HG02943 (cell line): ENCODE measurements around the gene HERC2.
A peak's percentile ranks its signal among the peaks of the same experiment; 100 is the strongest.

ENCODE experiments used
- ATAC-seq: cut with Tn5 transposase; IDR thresholded peaks from one replicate; pipeline ENCODE4 v1.9.1; 2021; ENCODE audit warnings: mild to moderate bottlenecking, low read depth, moderate library complexity; ENCODE audit not compliant: unreplicated experiment

Gene HERC2

DNA sequence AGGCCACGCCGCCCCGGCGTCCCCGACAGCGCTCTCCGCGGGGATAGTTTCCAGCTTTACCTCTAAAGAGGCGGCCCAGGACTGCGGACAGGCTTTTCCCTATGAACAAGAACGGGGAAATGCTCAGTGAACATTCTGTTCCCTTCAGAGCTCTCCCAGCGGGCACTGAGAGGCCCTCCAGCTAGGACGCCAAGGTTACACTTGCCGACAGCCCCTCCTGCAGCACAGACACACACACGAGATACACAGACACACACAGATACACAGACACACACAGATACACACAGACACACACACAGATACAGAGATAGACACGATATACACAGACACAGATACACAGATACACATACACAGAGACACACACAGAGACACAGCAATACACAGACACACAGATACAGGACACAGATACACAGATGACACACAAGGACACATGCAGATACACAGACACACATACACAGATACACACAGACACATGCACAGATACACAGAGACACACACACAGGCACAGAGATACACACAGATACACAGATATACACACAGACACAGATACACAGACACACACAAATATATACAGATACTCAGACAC is 222.3 kb downstream of the HERC2 start:
- ATAC-seq, result no peak

- ATAC-seq, result no peak
These were observed 223.0 kb downstream of the HERC2 start, which contains the start of gene OCA2 for GRCh38 chr15:28098766-28099554. Gene OCA2 (minus strand): TSS chr15:28099315. CDS start chr15:28081874, 17,441 bp downstream.

- ATAC-seq, result no peak
These were observed 223.6 kb downstream of the HERC2 start for GRCh38 chr15:28098360-28098765.

GRCh38 chr15:28097656-28098359 is 224.2 kb downstream of the HERC2 start:
- no peak for ATAC-seq

DNA sequence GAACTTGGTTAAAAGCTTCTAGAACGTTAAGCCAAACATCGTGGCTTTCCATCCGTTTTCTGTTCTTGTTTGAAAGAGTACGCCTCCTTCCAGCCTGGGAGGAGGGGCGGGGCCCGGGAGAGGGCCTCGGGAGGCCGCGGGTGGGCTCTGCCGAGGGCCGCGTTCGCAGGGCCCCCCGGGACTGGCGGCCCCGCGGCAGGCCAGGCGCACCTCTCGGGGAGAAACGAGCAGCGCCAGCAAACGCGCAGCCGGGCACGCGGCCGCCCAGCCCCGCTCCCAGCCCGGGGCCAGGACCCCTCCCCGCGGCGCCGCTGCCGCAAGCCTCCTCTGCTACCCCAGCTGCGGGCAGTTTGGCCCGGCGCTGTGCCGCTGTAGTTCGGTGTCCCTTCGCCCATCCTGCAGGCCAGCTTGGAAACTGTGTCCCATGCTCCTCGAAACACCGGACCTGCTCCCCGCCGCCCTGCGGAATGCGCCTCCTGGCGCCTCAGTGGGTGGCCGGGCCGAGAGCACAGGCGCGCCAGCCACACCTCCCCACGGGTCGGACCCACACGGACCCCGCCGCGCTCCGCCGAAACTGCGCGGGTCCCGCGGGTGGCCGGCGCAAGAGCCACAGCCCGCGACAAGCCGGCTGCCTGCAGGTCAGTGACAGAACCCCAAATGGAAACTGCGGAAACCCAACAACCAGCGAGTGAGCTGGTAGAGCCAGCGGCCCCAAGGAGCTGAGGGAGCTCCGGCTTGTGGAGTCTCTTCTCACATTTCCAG is 225.1 kb downstream of the HERC2 start:
- ATAC-seq, result no peak

- ATAC-seq, result peak; percentile 3
These were observed 225.6 kb downstream of the HERC2 start for GRCh38 chr15:28096411-28096669.

DNA sequence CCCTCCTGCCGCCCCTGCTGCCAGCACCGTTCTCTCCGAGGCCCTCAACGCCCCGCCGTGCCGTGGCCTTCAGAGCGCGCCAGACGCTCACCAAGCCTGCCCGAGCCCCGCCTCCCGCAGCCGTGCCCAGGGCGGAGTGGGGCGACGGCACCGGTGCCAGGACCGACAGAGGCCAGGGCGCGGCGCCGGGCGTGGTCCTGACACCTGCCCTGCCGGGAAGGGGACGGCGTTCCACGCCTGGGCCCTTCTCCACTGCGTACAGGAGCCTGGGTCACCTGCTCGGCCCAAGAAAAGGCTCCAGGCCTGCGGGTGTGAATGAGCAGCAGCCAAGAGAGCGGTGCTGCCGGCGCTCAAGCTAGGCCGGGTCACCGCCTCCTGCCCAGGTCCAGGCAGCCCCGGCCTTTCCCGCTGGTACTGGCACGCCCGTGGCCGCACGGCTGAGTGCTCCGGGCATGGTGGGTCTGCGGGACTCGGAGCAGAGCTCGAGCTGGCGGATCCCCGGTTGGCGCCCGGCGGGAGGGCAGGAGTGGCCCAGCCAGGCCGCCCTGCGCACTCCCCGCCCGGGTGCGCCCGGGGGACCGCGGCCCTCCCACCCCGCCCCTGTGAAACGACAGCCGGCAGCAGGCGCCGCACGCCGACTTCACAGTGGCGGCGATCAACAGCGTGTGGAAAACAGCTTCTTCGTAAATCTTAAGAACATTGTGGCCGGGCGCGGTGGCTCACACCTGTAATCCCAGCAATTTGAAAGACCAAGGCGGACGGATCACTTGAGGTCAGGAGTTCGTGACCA is 227.1 kb downstream of the HERC2 start:
- no peak for ATAC-seq

- ATAC-seq, result no peak
These were observed 228.0 kb downstream of the HERC2 start for GRCh38 chr15:28093752-28094535.

DNA sequence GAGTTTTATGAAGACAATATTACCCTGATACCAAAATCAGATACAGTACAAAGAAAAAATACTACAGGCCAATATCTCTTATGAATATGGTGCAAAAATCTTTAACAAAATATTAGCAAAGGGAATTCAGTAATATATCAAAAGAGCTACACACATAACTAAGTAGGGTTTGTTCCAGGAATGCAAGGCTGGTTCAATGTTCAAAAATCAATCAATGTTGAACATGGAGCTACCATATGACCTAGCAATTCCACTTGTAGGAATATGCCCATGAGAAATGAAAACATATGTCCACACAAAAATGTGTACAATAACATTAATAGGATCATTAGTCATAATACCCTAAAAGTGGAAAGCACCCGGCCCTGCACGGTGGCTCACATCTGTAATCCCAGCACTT is 230.7 kb downstream of the HERC2 start:
- ATAC-seq, result no peak

- ATAC-seq, result peak; percentile 96
These were observed 235.7 kb downstream of the HERC2 start for GRCh38 chr15:28086175-28086703.

GRCh38 chr15:28085489-28086174 is 236.3 kb downstream of the HERC2 start:
- no peak for ATAC-seq

GRCh38 chr15:28084547-28084946 is 237.4 kb downstream of the HERC2 start:
- ATAC-seq, result no peak

- no peak for ATAC-seq
These were observed 238.9 kb downstream of the HERC2 start for GRCh38 chr15:28082891-28083684.

DNA sequence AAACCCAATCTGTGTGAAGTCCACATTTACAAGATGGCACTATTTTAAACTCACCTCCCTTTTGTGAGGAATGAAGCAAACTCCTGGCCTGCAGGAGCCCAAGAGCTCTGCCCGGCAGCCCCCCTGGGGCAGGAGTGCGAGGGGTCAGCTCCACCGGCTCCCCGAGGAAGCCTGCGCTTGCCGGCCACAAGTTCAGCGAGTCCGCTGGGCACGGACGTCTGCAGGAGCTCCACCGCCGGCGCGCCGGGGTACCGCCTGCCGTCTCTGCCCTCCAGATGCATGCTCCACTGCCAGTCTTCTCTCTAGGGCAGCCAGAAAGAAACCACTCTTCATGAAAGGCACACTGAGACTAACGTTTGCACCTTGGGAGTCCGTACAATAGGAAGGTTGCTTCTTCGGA is 240.4 kb downstream of the HERC2 start:
- no peak for ATAC-seq

DNA sequence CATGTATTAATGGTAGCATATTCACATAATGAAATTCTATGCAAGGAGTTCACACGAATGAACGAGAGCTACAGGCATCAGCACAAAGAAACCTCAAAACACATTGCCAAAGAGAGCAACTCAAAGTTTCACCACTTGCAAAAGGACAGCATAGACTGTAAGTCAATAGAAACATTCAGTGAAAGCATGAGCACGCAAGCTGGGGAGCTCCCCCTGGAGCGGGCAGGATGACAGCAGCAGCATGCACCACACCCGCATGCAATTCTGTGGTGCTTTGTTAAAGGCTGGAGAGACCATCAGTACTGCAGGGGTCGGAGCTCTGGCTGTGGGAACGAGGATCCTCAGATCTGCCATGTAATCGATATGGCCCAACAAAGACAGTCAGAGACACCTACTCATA is 241.6 kb downstream of the HERC2 start:
- ATAC-seq, result no peak

DNA sequence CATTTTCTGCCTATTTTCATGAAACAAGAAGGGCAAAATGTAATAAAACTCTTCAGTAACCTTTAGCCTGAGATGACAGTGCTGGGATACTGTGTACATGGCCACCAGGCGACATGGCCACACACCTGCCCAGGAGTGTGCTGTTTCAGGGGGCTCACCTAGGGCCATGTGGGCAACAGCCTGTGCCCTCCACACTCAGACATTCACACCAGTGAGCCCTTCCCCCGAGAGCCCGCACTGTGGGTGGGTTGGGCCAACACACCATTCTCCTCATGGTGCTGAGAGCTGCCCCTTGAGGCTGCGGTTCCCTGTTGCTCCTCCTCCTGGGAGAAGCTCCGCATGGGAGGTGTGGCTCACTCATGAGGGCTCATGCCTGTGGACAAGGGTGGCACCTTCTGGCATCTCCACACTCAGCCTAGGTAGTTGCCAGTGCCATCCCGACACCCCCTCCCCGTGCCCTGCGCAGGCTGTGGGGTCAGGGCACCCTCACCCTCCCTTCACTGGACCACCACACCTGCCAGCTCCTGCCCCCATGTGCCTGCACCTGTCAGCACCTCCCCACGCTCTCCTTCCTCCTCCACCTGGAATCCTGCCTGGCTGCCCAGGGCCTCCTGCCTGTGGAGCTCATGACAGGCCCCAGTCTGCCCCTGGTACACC is 242.5 kb downstream of the HERC2 start:
- ATAC-seq, result no peak

- ATAC-seq, result no peak
These were observed 243.7 kb downstream of the HERC2 start for GRCh38 chr15:28078191-28078719.
